ENCODE measurements around the gene CEBPA. TPM values are rescaled to one million over a fixed set of nuclear protein-coding genes. Genes with fewer than 3 reads are reported as not detected.

The CEBPA gene
- total and polyA plus RNA-seq, 2 experiments from 2014 or later = 0.50 to 2.6 TPM

DNA sequence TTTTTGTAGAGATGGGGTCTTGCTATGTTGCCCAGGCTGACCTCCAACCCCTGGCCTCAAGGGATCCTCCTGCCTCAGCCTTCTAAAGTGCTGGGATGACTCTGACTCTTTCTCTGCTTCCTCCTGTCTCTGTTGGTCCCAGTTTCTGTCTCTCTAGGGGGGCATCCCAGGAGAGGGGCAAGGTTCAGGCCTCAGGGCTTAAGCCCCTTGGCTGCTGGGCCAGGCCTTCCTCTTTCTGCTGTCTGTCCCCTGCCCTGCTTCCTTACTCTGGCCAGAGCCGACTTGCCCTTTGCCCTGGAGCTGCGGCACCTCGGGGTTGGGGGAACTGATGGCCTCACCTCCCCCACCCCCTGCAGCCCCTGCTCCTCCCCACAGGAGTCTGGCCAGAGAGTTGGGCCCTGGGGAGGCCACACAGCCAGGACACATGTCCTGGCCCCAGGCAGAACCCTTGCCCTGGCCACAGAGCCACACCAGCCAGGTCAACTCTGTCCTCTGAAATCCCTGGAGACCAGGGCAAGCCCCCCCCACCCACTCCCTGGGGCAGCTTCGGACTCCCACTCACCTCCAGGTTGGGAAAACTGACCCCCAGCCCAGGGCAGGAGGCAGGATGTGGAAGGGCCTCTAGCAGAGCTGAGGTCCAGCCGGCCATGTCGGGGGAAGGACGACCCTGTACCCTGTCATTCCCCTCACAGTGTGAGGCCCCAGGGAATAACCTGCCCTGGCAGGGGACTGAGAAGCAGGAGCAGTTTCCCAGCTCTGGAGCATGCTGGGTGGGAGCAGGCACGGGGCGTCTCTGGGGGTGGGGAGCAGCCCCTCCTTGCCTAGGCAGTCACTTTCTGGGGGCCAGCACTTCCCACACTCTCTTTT lies 23.7 kb downstream of the CEBPA start:
- Histone ChIP-seq H3K4me3 (no peak overlapping the region), H3K27ac (ENCODE audit: low read depth) (no peak overlapping the region), H3K27me3 (ENCODE audit: insufficient read depth) (no peaks in the 10 kb centered on the region), H3K4me1 (ENCODE audit: insufficient read depth) (no peaks in the 10 kb centered on the region), H2AFZ (no peak overlapping the region), H3K9me2 (ENCODE audit: insufficient read depth) (no peaks in the 10 kb centered on the region), H3K79me2 (replicated peaks; ENCODE audit: insufficient read depth) (no peaks in the 10 kb centered on the region), H4K20me1 (replicated peaks; ENCODE audit: insufficient read depth) (no peaks in the 10 kb centered on the region), H3K4me2 (no peak overlapping the region), H3F3A (replicated peaks; ENCODE audit: low read depth) (no peaks in the 10 kb centered on the region), H3K36me3 (ENCODE audit: insufficient read depth) (no peaks in the 10 kb centered on the region)
- Mint-ChIP-seq H3K36me3 (ENCODE audit: low read depth) (no peaks in the 10 kb centered on the region), H3K9me3 (no peaks in the 10 kb centered on the region), H3K4me3 (no peak overlapping the region), H3K27me3 (ENCODE audit: insufficient read depth, low read depth, poor library complexity) (peaks cover 3% of the 10 kb centered on the region), H3K4me1 (peaks cover 15% of the 10 kb centered on the region), H3K27ac (no peak overlapping the region)
- no peak for DNase-seq (ENCODE audit: low spot score)
- ATAC-seq = peak; percentile 12; the same call in 1 of the 3 replicates
- TF ChIP-seq CTCF (conservative IDR thresholded peaks at IDR 0.05; ENCODE audit: low read depth in 2 of 2) (no peak), EZH2 (IDR thresholded peaks at IDR 0.05; ENCODE audit: low read depth, unreplicated experiment) (no peak), ZNF462 (CRISPR knock-in tag; IDR thresholded peaks at IDR 0.05) (no peak), EZH2phosphoT487 (IDR thresholded peaks at IDR 0.05; ENCODE audit: unreplicated experiment) (no peak), POLR2AphosphoS5 (IDR thresholded peaks at IDR 0.05; ENCODE audit: low read depth) (no peak), STAT1 (IDR thresholded peaks at IDR 0.05; ENCODE audit: unreplicated experiment) (no peak), ZNF331 (CRISPR knock-in tag; IDR thresholded peaks at IDR 0.05; ENCODE audit: low read depth) (no peak)
- TF ChIP-seq, protein P1, sequence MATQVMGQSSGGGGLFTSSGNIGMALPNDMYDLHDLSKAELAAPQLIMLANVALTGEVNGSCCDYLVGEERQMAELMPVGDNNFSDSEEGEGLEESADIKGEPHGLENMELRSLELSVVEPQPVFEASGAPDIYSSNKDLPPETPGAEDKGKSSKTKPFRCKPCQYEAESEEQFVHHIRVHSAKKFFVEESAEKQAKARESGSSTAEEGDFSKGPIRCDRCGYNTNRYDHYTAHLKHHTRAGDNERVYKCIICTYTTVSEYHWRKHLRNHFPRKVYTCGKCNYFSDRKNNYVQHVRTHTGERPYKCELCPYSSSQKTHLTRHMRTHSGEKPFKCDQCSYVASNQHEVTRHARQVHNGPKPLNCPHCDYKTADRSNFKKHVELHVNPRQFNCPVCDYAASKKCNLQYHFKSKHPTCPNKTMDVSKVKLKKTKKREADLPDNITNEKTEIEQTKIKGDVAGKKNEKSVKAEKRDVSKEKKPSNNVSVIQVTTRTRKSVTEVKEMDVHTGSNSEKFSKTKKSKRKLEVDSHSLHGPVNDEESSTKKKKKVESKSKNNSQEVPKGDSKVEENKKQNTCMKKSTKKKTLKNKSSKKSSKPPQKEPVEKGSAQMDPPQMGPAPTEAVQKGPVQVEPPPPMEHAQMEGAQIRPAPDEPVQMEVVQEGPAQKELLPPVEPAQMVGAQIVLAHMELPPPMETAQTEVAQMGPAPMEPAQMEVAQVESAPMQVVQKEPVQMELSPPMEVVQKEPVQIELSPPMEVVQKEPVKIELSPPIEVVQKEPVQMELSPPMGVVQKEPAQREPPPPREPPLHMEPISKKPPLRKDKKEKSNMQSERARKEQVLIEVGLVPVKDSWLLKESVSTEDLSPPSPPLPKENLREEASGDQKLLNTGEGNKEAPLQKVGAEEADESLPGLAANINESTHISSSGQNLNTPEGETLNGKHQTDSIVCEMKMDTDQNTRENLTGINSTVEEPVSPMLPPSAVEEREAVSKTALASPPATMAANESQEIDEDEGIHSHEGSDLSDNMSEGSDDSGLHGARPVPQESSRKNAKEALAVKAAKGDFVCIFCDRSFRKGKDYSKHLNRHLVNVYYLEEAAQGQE (IDR thresholded peaks at IDR 0.05; ENCODE audit: unreplicated experiment) = no peak

Data from GM23338 (cell line).